ENCODE measurements around the gene THOC7. TPM values are rescaled to one million over a fixed set of nuclear protein-coding genes. Genes with fewer than 3 reads are reported as not detected.

Gene THOC7
- total and polyA plus RNA-seq, 8 donors = 27.8 to 189 (median 82.8) TPM

DNA sequence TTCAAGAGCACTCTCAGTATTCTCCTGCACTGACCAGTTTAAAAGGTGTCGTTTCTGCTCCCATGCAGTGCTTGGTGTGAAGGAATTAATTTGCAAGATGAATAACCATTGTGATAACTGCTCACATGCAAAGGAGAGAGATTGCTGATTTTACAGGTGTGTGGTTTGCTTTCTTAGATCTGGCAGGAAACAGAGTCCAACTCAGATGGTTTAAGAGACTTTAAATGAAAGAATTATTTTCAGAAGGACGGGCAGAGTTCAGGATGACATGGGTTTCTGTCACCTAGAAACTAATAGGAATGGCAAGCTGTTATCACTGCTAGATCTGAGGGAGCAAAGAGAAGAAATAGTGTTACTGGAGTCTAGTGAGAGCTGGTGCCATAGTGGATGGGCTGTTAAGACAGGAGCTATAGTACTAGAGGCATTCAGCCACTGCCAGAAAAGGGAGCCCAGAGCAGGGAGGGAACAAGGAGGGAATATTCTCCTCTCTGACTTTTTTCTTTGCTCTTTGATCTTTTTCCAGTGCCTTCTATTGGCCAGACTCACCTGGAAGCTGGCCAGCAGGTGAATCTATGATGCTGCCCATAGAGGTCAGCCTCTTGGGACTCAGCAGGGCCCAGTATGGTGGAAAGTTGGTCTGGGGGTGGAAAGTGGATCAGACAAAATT lies 14.9 kb upstream of the THOC7 start:
- Histone ChIP-seq H3K4me3 (no peak overlapping the region), H3K9me3 (no peaks in the 10 kb centered on the region), H3K27me3 (no peaks in the 10 kb centered on the region), H3K27ac (no peak overlapping the region), H3K36me3 (no peaks in the 10 kb centered on the region), H3K4me1 (peaks cover 0 to 37% (median 23%) of the 10 kb centered on the region in 4 donors)
- intact Hi-C loops (cut with DNase I; ENCODE audit: low total_unique reads) = no loop called here
- DNase-seq = no peak
- TF ChIP-seq POLR2A (IDR thresholded peaks at IDR 0.05) = no peak
- TF ChIP-seq EP300 (IDR thresholded peaks at IDR 0.05) = no peak
- no peak for TF ChIP-seq POLR2AphosphoS5 (IDR thresholded peaks at IDR 0.05)
- TF ChIP-seq, protein P1, sequence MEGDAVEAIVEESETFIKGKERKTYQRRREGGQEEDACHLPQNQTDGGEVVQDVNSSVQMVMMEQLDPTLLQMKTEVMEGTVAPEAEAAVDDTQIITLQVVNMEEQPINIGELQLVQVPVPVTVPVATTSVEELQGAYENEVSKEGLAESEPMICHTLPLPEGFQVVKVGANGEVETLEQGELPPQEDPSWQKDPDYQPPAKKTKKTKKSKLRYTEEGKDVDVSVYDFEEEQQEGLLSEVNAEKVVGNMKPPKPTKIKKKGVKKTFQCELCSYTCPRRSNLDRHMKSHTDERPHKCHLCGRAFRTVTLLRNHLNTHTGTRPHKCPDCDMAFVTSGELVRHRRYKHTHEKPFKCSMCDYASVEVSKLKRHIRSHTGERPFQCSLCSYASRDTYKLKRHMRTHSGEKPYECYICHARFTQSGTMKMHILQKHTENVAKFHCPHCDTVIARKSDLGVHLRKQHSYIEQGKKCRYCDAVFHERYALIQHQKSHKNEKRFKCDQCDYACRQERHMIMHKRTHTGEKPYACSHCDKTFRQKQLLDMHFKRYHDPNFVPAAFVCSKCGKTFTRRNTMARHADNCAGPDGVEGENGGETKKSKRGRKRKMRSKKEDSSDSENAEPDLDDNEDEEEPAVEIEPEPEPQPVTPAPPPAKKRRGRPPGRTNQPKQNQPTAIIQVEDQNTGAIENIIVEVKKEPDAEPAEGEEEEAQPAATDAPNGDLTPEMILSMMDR (IDR thresholded peaks at IDR 0.05) = no peak
- 54 to 68% (median 62%) methylated on average over 2 of the region's 2 CpGs for WGBS, 5 donors

DNA sequence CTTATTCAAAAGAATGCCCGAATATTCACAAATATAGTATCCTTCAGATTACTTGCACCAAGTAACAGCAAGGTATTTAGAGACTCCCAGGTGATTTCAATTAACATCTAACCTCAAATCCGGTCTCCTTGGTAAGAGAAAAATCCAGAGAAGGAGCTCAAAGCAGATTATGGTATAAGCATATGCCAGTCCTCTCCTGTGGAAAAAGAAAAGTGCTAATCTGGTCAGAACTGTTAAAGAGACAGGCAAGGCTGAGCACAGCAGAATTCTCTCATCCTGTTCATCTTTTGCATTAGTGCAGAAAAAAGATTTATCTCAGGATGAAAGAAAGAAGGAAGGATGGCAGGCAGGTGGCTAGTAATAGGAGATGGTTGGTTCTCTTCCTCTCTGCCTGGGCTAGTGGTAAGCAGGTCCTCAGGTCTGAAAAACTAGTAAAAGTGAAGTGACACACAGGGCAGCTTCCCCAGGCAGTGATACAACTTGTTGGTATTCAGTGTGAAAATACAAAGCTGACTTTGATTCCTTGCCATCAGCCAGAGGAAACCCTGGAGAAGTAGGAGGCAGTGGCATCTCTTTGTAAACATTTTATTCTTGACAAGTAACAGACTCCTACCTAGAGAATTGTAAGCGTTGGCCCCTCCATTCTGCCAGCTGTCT lies 14.3 kb upstream of the THOC7 start:
- TF ChIP-seq EP300 (IDR thresholded peaks at IDR 0.05) = no peak
- no peak for TF ChIP-seq POLR2A (IDR thresholded peaks at IDR 0.05)
- no peak for TF ChIP-seq POLR2AphosphoS5 (IDR thresholded peaks at IDR 0.05)
- TF ChIP-seq, protein P1 (IDR thresholded peaks at IDR 0.05) = no peak
- intact Hi-C loops (cut with DNase I; ENCODE audit: low total_unique reads) = no loop called here
- no peak for DNase-seq
- Histone ChIP-seq H3K4me1 (peaks cover 0 to 36% (median 20%) of the 10 kb centered on the region in 4 donors), H3K36me3 (no peaks in the 10 kb centered on the region), H3K27me3 (no peaks in the 10 kb centered on the region), H3K27ac (no peak overlapping the region), H3K4me3 (no peak overlapping the region), H3K9me3 (no peaks in the 10 kb centered on the region)
- WGBS, 5 donors = 69 to 76% (median 70%) methylated on average over 3 of the region's 3 CpGs

DNA sequence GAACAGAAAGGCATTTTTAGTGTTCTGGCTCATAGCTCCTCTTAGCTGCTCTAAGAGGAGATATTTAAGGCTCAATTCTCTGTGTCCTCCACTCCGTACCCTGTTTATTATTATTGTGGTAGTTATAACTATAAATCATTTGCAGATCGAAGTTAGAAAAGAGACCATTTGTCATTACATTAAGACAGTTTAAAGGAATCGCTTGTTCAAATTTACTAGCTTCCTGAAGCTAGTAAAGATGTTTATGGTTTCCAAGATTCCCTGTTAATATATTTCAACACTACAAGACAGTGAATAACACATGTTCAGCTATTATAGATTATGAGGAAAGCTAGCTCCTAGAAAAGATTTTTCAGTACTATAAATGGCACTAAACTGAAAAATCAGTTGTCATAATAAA lies 12.7 kb upstream of the THOC7 start:
- H3K27me3 ChIP-seq = no peaks in the 10 kb centered on the region
- H3K27ac ChIP-seq = no peak overlapping the region
- WGBS, 5 donors = 66 to 79% (median 74%) methylated on average over 3 of the region's 3 CpGs
- H3K4me1 ChIP-seq = peaks cover 0 to 42% (median 29%) of the 10 kb centered on the region in 4 donors
- no peaks in the 10 kb centered on the region for H3K9me3 ChIP-seq
- no peak overlapping the region for H3K4me3 ChIP-seq
- no peak for DNase-seq
- TF ChIP-seq, protein P1 (IDR thresholded peaks at IDR 0.05) = no peak
- TF ChIP-seq POLR2A (IDR thresholded peaks at IDR 0.05) = no peak
- no peak for TF ChIP-seq EP300 (IDR thresholded peaks at IDR 0.05)
- no peak for TF ChIP-seq POLR2AphosphoS5 (IDR thresholded peaks at IDR 0.05)
- intact Hi-C loops (cut with DNase I; ENCODE audit: low total_unique reads) = no loop called here
- no peaks in the 10 kb centered on the region for H3K36me3 ChIP-seq

DNA sequence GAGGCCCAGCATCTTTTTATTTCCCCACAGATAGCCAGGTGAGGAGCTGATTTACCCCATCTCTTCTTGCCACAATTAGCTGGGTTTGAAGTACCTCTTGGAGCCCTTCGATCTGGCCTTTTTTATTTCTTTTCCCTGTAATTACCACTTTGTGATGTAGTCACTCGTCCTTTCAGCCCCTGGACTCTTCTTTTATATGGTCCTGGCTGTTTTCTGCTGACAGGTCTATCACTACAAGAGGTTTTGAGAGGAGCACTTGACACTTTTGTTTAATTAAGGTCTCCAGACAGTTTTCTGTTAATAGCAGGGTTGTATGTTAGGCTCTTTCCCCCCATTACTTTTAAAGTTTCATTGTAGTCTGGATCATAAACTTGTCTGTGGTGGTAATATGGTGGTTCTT lies 11.9 kb upstream of the THOC7 start:
- Histone ChIP-seq H3K36me3 (no peaks in the 10 kb centered on the region), H3K4me1 (peaks cover 0 to 50% (median 33%) of the 10 kb centered on the region in 4 donors), H3K27me3 (no peaks in the 10 kb centered on the region), H3K4me3 (no peak overlapping the region), H3K9me3 (no peaks in the 10 kb centered on the region), H3K27ac (no peak overlapping the region)
- no peak for DNase-seq
- TF ChIP-seq, protein P1 (IDR thresholded peaks at IDR 0.05) = no peak
- TF ChIP-seq POLR2A (IDR thresholded peaks at IDR 0.05) (no peak), EP300 (IDR thresholded peaks at IDR 0.05) (no peak), POLR2AphosphoS5 (IDR thresholded peaks at IDR 0.05) (no peak)
- WGBS, 5 donors = 74 to 96% (median 91%) methylated on average over 2 of the region's 2 CpGs
- intact Hi-C loops (cut with DNase I; ENCODE audit: low total_unique reads) = no loop called here

Data from stomach (tissue), 9 donors.